HG03103 (cell line): ENCODE data around the gene DIPK1B.
"Not testable (repeated sequence)": the region's sequence is repeated elsewhere in the genome, so short reads cannot be mapped to it uniquely, and the experiment has no call there.

ENCODE experiments used
- ATAC-seq: cut with Tn5 transposase; IDR thresholded peaks from one replicate; pipeline ENCODE4 v1.9.1; 2021; ENCODE audit warnings: low read depth; ENCODE audit not compliant: unreplicated experiment

Gene DIPK1B

DNA sequence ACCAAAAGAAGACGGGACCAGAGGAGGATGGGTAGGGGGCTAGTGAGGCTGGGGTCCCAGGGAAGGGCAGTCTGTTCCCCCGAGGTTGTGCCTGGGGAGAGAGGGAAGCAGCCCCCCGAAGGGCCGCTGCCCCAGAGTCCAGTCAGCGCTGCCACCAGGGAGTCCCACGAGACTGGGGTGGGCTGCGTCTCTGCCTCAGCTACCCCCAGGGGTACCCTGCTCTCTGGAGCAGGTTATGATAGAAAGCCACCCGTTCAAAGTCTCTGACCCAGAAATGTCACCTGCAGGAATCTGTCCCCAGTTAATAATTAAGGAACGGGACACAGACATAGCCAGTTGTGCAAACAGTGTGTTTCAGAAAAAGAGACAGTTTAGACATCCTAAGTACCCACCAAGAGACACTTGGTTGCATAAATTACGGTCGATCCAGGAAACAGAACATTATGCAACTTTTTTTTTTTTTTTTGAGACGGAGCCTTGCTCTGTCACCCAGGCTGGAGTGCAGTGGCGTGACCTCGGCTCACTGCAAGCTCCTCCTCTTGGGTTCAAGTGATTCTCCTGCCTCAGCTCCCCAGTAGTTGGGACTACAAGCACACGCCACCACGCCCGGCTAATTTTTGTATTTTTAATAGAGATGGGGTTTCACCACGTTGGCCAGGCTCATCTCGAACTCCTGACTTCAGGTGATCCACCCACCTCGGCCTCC is 14.4 kb upstream of the DIPK1B start:
- ATAC-seq = no peak

- ATAC-seq = no peak
Observed at GRCh38 chr9:136698635-136699246, 13.6 kb upstream of the DIPK1B start.

GRCh38 chr9:136700304-136700703 is 12.1 kb upstream of the DIPK1B start:
- no peak for ATAC-seq

DNA sequence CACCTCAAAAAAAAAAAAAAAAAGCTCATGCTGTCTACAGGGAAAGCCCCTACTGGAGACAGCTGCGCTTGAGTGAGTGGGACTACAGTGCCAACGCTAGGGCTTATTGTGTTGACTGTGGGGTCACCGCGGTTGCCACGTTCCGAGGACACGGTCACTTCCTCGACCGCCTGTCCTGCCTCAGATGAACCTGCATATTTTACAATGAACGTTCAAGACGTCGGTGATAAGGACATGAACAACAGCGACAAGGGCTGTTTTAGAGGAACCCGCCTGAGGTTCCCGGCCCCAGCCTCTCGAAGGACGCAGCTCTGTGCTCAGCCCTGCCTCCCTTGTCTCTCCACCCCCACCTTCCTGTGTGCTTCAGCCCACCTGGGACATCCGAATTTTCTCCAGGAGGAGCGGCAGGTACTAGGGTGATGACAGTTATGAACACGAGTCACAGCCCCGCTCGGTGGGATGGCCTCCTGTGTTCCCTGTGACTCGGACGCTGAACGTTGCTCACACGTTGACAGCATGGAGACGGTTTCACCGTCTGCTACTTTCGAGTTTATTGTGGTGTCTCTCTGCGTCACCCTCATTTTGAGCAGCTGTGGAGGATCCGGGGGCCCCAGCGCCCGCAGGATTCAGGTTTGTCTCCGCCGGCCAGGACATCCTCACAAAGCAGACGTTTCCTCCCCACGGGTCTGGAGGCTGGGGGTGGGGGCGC is 11.3 kb upstream of the DIPK1B start:
- ATAC-seq = no peak

DNA sequence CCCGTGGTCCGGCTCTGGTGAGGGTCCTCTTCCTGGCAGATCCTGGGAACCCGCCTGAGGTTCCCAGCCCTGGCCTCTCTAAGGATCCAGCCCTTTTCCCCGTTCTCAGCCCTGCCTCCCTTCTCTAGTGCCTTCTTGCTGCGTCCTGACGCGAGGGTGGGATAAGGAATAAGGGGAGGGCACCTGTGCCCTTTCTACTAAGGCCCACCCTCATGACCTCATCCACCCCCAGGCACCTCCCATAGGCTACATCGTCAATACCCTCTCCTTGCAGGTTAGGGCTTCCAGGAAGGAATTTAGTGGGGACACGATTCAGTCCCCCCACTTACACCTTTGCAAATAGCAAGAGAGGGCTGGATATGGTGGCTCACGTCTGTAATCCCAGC is 10.7 kb upstream of the DIPK1B start:
- no peak for ATAC-seq

- no peak for ATAC-seq
Observed at GRCh38 chr9:136703276-136703860, 9.0 kb upstream of the DIPK1B start.

- ATAC-seq = not testable (repeated sequence)
Observed at GRCh38 chr9:136704741-136705140, 7.6 kb upstream of the DIPK1B start.

DNA sequence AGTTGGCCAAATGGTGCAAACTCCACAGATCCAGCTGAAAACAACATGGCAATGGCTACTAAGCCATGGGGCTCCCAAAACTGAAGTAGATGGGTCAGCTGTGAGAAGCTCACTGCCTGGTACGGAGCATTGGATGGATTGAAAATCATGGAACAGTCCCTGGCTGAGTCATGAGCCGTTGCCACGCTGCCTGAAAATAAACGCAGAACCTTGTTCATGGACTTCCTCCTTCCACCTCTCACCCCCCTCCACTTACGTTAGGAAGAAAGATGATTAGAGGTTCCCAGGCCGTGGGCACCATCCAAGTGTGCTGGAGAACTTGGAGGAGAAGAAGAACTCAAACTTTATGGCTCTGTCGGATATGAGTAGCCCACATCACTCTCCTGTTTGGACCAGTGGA is 6.8 kb upstream of the DIPK1B start:
- ATAC-seq = no peak

GRCh38 chr9:136707011-136707410 is 5.4 kb upstream of the DIPK1B start:
- ATAC-seq = no peak

DNA sequence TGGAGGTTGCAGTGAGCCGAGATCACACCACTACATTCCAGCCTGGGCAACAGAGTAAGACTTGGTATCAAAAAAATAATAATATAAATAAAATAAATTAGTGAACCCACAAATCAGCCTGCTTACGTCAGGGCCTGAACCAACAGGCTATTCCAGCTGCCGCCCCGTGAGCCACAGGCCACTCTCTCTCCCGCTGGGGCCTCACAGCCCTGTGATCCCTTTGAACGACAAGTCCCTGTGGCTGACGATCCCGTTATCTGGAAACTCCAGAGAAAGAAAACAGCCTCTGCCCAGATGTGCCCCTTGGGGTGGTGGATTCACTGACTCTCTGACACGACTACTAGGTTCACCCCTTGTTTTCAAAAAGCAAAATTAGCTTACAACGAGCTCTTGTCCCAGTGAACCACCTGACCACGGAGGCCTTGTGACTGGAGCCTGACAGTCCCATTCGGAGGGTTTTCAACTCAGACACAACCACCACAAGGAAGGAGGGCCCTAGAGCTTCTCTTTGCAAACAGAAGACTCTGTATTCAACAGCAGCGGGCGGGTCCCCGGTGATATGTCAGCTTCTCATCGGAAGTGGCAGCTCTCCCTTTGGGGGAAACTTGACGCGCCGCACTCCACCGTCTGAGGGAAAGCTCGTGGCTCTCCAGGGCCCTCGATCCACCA is 4.4 kb upstream of the DIPK1B start:
- no peak for ATAC-seq

DNA sequence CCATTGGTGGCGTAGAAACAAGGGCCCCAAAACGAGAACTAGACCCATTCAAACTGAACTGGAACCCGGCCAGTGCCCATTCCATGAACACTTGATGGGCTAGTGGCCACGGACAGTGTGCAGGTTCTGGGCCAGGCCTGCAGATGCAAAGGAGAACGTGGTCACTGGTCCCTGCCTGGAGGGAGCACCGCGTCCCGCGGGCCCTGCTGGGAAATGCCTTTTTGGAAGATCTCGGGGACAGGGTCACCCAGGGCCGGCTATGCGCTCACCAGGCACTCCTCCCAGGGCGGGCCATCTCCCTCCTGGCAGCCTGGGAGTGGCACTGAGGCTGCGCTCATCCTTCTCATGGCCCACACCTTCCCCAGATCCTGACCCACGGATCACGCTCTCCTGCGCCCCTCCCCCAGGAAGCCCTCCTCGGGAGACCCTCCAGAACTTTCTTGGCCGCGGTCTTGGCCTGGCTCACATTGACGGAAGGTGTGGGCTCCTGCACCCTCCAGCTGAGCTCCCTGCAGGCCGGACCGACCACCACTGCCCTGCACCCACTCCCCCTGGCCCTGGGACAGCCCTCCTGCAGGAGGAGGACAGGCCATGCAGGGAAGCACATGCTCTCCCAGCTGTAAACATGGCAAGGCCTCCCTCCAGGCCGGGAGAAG is 2.8 kb upstream of the DIPK1B start:
- no peak for ATAC-seq

DNA sequence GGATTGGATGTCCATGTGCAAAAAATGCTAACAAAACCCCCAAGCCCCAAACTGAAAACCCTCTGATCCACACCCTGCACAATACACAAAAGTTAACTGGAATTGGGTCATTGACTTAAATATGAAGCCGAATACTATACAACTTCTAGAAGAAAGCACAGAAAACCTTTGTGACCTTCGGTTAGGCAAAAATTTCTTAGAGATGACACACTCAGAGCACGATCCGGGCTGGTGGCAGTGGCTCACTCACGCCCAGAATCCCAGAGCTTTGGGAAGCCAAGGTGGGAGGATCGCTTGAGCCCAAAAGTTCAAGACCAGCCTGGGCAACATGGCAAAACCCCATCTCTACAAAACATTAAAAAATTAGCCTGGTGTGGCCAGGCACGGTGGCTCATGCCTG is 1.8 kb upstream of the DIPK1B start:
- no peak for ATAC-seq

GRCh38 chr9:136711219-136711648 is 1.1 kb upstream of the DIPK1B start:
- ATAC-seq = not testable (repeated sequence)

GRCh38 chr9:136712690-136713544 is 545 bp downstream of the DIPK1B start:
- ATAC-seq = no peak

DNA sequence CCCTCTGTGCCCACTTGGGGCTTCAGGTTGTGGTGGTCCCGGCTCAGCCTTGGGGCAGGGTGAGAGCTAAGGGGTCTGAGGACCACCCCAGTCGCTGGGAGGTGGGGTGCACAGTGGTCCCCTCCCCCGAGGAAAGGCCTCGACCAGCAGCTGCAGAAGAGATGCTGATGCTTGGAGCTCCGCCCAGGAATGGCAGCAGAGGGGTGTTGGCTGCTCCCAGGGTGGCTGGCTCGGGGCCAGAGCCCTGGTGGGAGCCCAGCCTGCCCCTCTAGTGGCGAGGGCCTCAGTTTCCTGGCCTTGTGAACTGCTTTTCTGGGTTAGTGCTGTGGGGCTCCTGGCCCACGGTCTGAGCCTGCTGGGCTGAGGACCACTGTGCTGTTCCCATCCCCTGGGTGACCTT is 1.2 kb downstream of the DIPK1B start:
- no peak for ATAC-seq

DNA sequence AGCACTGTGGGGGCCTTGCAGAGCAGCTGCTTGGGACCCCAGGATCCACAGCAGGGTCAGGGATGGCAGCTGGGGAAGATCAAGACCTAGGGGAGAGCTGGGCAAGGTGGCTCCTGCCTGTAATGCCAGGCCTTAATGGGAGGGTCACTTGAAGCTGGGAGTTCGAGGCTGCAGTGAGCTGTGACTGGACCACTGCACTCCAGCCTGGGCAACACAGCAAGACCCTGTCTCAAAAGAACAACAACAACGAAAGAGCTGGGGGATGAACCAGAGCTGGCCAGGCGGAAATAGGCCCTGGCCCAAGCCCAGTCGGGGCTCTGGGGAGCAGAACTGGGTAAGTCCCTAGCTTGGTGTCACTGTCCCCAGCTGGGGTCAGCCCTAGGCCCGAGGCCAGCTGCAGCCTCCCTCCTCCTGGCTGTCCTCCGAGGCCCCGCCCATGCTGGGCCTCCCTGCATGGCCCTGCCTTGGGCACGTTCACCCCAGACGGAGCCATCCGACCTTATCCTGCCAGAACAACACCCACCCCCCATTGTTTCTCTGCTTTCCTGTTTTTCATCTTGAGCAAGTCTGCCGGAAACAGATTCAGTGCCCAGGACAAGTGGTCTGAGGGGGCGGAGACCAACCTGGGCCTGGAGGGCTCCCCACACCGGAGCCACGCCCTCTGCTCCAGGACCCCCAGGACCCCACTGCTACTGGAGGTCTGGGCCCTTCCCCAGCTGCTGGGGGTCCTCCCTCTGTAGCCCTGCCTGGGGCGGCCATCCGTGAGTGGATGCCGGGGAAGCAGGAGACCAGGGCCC is 1.9 kb downstream of the DIPK1B start:
- no peak for ATAC-seq

- ATAC-seq = no peak
Observed at GRCh38 chr9:136714893-136715274, 2.5 kb downstream of the DIPK1B start.

- ATAC-seq = no peak
Observed at GRCh38 chr9:136717399-136717798, 5.0 kb downstream of the DIPK1B start.
